H4 (cell line): ENCODE measurements around the gene SRPK2. TPM values are rescaled to one million over a fixed set of nuclear protein-coding genes. Genes with fewer than 3 reads are reported as not detected.
"Not testable (repeated sequence)": the region's sequence is repeated elsewhere in the genome, so short reads cannot be mapped to it uniquely, and the experiment has no call there.

Experiments used
- DNase-seq: peaks from one replicate; pipeline ENCODE4 v3.0.0-alpha.2; 2015; ENCODE audit warnings: low spot score
- total RNA-seq: library from RNA; depleted of rRNA; stranded (reverse); fragments of >200 nt; shearing (Covaris generic); gene quantifications from 2 replicates; pipeline ENCODE4 v1.2.3, GENCODE V29; 2014; rRNA removed

Gene SRPK2
- 44.0 and 46.9 TPM in 2 replicates for total RNA-seq

- DNase-seq: peak; percentile 57
Measured at GRCh38 chr7:105388356-105389087, at the start of gene SRPK2. TSS of gene SRPK2 (minus strand) at chr7:105388921.

GRCh38 chr7:105438254-105438653 lies 49.5 kb upstream of the SRPK2 start:
- no peak for DNase-seq

GRCh38 chr7:105437356-105437755 lies 48.6 kb upstream of the SRPK2 start:
- not testable (repeated sequence) for DNase-seq

- DNase-seq: peak; percentile 46
Measured at GRCh38 chr7:105429746-105430612, 41.3 kb upstream of the SRPK2 start.

GRCh38 chr7:105426606-105427146 lies 38.0 kb upstream of the SRPK2 start:
- no peak for DNase-seq

- DNase-seq: no peak
Measured at GRCh38 chr7:105423987-105424386, 35.3 kb upstream of the SRPK2 start.

- no peak for DNase-seq
Measured at GRCh38 chr7:105413887-105414437, 25.2 kb upstream of the SRPK2 start.

GRCh38 chr7:105410774-105411173 lies 22.1 kb upstream of the SRPK2 start:
- not testable (repeated sequence) for DNase-seq

- not testable (repeated sequence) for DNase-seq
Measured at GRCh38 chr7:105409775-105410174, 21.1 kb upstream of the SRPK2 start.

- DNase-seq: no peak
Measured at GRCh38 chr7:105408791-105409410, 20.2 kb upstream of the SRPK2 start.

- DNase-seq: no peak
Measured at GRCh38 chr7:105403128-105403527, 14.4 kb upstream of the SRPK2 start.

GRCh38 chr7:105402221-105403095 lies 13.7 kb upstream of the SRPK2 start:
- no peak for DNase-seq

GRCh38 chr7:105399043-105399725 lies 10.5 kb upstream of the SRPK2 start:
- no peak for DNase-seq

- DNase-seq: no peak
Measured at GRCh38 chr7:105396566-105396965, 7.8 kb upstream of the SRPK2 start.

GRCh38 chr7:105391429-105391828 lies 2.7 kb upstream of the SRPK2 start:
- no peak for DNase-seq

GRCh38 chr7:105389889-105390288 lies 1.2 kb upstream of the SRPK2 start:
- no peak for DNase-seq

- DNase-seq: peak; percentile 60
Measured at GRCh38 chr7:105389088-105389650, 448 bp upstream of the SRPK2 start.

- peak; percentile 35 for DNase-seq
Measured at GRCh38 chr7:105387508-105388355, 989 bp downstream of the SRPK2 start.

GRCh38 chr7:105377903-105378302 lies 10.8 kb downstream of the SRPK2 start:
- no peak for DNase-seq
